Esophagus muscularis mucosa (tissue), 4 donors: Measurements from ENCODE around the gene NLRX1. TPM values are rescaled to one million over a fixed set of nuclear protein-coding genes. Genes with fewer than 3 reads are reported as not detected.
"Not testable (repeated sequence)": the region's sequence is repeated elsewhere in the genome, so short reads cannot be mapped to it uniquely, and the experiment has no call there.

ENCODE experiments used
- DNase-seq: peaks from one replicate; pipeline ENCODE4 v3.0.0-alpha.2; 2017; ENCODE audit errors: extremely low spot score
- H3K27ac ChIP-seq, 4 donors: fragments of 200-600 bp; sonication (generic); replicated peaks in 1 of 4; 1 replicate in 3 of 4; 2 replicates in 1 of 4; pipeline ENCODE4 v1.5.1; 2016 to 2019; ENCODE audit warnings: mild to moderate bottlenecking in 1 of 4
- H3K27me3 ChIP-seq, 4 donors: fragments of 200-600 bp; sonication (generic); one replicate each; pipeline versions ENCODE4 v1.5.1 to v1.6.0; 2016 to 2019
- H3K36me3 ChIP-seq, 4 donors: fragments of 200-600 bp; sonication (generic); one replicate each; pipeline ENCODE4 v1.5.1; 2016 to 2019
- H3K4me1 ChIP-seq, 4 donors: fragments of 200-600 bp; sonication (generic); one replicate each; pipeline ENCODE4 v1.5.1; 2016 to 2019
- H3K4me3 ChIP-seq, 4 donors: fragments of 200-600 bp; sonication (generic); 1 replicate in 2 of 4; 2 replicates in 2 of 4; pipeline ENCODE4 v1.5.1; 2016 to 2019; ENCODE audit warnings: mild to moderate bottlenecking in 4 of 4, moderate library complexity in 1 of 4
- H3K9me3 ChIP-seq, 4 donors: fragments of 200-600 bp; sonication (generic); 1 replicate in 3 of 4; 2 replicates in 1 of 4; pipeline ENCODE4 v1.5.1; 2016 to 2019
- EP300 ChIP-seq: sonication (generic); formaldehyde crosslinking; IDR thresholded peaks from one replicate; pipeline ENCODE4 v1.6.1; 2017; ENCODE audit warnings: antibody characterized with exemption
- POLR2A ChIP-seq: fragments of 450-650 bp; IDR thresholded peaks from one replicate; pipeline ENCODE4 v1.6.1; 2017; ENCODE audit warnings: antibody characterized with exemption, moderate library complexity, mild to moderate bottlenecking, low read depth
- POLR2AphosphoS5 ChIP-seq, 2 donors: sonication (generic); formaldehyde crosslinking; IDR thresholded peaks; one replicate each; pipeline ENCODE4 v1.6.1; 2017; ENCODE audit warnings: antibody characterized with exemption in 2 of 2
- WGBS: methylation state at CpG from one replicate; pipeline ENCODE4 v1.1.5; 2018; 5-methylcytosine and 5-hydroxymethylcytosine counted together
- intact Hi-C: fragments of 100-400 bp; cut with DNase I; formaldehyde crosslinking; loops from one replicate; pipeline ENCODE4 v1.15.1; 2023
- total RNA-seq, 4 donors: library from RNA; depleted of rRNA; stranded (reverse); fragments of >200 nt; gene quantifications; one replicate each; pipeline versions ENCODE4 v1.1.0 to v1.2.1, GENCODE V29; 2016
- TF ChIP-seq, protein P1 (sequence below), 3 experiments: fragments of 200-600 bp in 2 of 3; fragments of 450-650 bp in 1 of 3; sonication (generic) in 2 of 3; IDR thresholded peaks; one replicate each; pipeline ENCODE4 v1.5.1; 2017 to 2019; ENCODE audit warnings: antibody characterized with exemption in 3 of 3, mild to moderate bottlenecking in 2 of 3, moderate library complexity in 1 of 3

The NLRX1 gene
- total RNA-seq, 4 donors from 2014 or later, result 21.5 to 47.3 (median 27.2) TPM

DNA sequence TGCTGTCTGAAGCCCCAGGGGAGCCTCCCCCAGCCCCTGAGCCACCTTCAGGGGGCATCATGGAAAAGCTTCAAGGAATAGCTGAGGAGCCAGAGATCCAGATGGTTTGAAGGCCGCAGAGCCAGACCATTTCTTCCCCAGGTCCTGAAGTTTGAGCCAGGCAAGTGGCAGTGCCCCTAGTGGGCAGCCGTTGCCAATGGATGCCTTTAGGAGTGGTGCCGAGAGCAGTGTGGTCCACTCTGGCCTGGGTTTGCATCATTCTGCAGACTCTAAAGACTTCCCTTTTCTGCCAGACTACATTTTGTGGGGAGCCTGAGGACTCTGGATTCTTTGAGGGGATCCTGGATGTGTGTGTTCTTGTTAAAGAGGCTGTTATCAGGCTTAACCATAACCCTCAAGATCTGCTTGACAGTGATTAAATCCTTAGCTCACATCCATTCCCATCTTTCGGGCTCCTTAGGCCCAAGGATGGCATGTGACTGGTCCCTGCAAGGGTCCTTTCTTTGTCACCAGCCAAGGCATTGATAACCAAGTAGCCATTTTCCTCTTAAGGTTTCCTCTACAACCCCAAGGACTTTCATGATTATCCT is 34.0 kb upstream of the NLRX1 start:
- H3K36me3 ChIP-seq, result peaks cover 51 to 61% (median 56%) of the 10 kb centered on the region in 4 donors
- WGBS, result 73% methylated on average over 3 of the region's 4 CpGs
- H3K4me3 ChIP-seq, result no peak overlapping the region
- no peak for DNase-seq
- intact Hi-C loops, result no loop called here
- no peak overlapping the region for H3K27ac ChIP-seq
- H3K9me3 ChIP-seq, result no peaks in the 10 kb centered on the region
- TF ChIP-seq, protein P1, sequence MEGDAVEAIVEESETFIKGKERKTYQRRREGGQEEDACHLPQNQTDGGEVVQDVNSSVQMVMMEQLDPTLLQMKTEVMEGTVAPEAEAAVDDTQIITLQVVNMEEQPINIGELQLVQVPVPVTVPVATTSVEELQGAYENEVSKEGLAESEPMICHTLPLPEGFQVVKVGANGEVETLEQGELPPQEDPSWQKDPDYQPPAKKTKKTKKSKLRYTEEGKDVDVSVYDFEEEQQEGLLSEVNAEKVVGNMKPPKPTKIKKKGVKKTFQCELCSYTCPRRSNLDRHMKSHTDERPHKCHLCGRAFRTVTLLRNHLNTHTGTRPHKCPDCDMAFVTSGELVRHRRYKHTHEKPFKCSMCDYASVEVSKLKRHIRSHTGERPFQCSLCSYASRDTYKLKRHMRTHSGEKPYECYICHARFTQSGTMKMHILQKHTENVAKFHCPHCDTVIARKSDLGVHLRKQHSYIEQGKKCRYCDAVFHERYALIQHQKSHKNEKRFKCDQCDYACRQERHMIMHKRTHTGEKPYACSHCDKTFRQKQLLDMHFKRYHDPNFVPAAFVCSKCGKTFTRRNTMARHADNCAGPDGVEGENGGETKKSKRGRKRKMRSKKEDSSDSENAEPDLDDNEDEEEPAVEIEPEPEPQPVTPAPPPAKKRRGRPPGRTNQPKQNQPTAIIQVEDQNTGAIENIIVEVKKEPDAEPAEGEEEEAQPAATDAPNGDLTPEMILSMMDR (IDR thresholded peaks at IDR 0.05), result peak in 1 of 3 experiments; percentile 49
- TF ChIP-seq POLR2AphosphoS5 (IDR thresholded peaks at IDR 0.05) (no peak), POLR2A (no peak)
- H3K4me1 ChIP-seq, result no peaks in the 10 kb centered on the region
- H3K27me3 ChIP-seq, result no peaks in the 10 kb centered on the region

DNA sequence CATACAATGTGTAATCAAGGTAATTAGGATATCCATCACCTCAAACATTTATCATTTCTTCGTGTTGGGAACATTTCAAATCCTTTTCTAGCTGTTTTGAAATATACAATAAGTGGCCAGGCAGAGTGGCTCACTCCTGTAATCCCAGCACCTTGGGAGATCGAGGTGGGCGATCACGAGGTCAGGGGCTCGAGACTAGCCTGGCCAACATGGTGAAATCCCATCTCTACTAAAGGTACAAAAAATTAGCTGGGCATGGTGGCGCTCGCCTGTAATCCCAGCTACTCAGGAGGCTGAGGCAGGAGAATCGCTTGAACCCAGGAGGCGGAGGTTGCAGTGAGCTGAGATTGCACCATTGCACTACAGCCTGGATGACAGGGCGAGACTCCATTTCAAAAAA is 29.2 kb upstream of the NLRX1 start:
- H3K27me3 ChIP-seq, result peaks cover 0 to 13% (median 0%) of the 10 kb centered on the region in 4 donors
- intact Hi-C loops, result not testable (repeated sequence)

DNA sequence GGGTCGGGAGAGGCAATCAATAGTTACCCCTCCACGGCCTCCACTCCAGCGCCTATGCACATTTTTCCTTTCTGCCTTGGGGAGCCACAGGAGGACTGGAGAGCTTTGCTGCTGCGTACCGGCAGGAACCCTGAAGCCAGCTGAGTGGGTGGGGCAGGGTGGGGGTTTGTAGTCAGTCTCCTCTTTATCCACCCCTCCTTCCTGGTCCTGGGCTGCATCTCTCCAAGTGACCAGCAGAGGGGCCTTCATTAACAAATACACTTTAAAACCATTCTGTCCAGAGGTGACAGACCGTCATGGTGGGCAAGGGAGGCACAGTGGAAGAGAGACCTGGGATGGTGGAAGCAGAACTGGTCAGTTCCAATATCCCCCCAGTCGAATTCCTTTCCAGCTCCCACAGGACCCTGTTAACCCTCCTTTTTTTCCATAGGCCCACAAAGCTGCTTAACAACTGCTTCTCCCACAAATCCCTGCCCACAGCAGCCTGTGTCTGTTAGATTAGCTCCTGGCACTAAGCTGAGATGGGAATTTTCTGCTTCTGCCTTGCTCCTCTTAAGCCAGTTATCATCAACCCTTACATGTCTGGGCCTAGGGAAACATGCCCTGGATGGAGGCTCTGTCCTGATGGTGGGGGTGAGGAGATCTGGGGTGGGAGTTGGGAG is 23.6 kb upstream of the NLRX1 start:
- intact Hi-C loops, result loop anchor here (5.0 kb wide), 1 partner anchor 52 kb away; no protein-coding TSS in a partner anchor
- no peak overlapping the region for H3K27ac ChIP-seq
- H3K4me1 ChIP-seq, result peaks cover 12 to 27% (median 24%) of the 10 kb centered on the region in 4 donors
- no peaks in the 10 kb centered on the region for H3K9me3 ChIP-seq
- DNase-seq, result no peak
- H3K4me3 ChIP-seq, result no peak overlapping the region
- no peaks in the 10 kb centered on the region for H3K36me3 ChIP-seq
- 19% methylated on average over 7 of the region's 7 CpGs for WGBS
- H3K27me3 ChIP-seq, result peaks cover 0 to 20% (median 0%) of the 10 kb centered on the region in 4 donors
- no peak for TF ChIP-seq EP300
- TF ChIP-seq POLR2AphosphoS5 (IDR thresholded peaks at IDR 0.05), result no peak
- TF ChIP-seq, protein P1 (IDR thresholded peaks at IDR 0.05), result peak; percentile 54 to 84 (median 65)

More for the DNA sequence above, 29.2 kb upstream of the NLRX1 start:
- peaks cover 4 to 14% (median 10%) of the 10 kb centered on the region in 4 donors for H3K36me3 ChIP-seq
- not testable (repeated sequence) for H3K9me3 ChIP-seq, H3K4me3 ChIP-seq, DNase-seq, H3K27ac ChIP-seq, H3K4me1 ChIP-seq
- WGBS, result 88% methylated on average over 10 of the region's 10 CpGs

DNA sequence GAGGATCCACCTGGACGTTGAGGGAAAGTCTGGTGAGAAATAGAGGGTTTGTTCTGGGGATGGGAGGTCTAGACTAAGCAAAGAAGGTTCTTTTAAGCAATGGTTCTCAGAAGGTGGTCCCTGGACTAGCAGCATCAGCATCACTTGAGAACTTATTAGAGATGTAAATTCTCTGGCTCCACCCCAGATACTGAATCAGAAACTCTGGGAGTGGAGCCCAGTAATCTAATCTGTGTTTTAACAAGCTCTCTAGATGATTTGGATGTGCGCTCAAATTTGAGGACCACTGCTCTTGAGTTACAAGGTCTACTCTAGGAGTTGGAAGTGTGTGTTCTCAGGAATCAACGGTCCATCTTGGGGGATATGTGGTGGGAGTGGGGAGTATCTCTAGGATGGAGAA is 23.0 kb upstream of the NLRX1 start:
- 65% methylated on average over 3 of the region's 3 CpGs for WGBS
- Histone ChIP-seq H3K9me3 (no peaks in the 10 kb centered on the region), H3K36me3 (no peaks in the 10 kb centered on the region), H3K27ac (no peak overlapping the region), H3K4me1 (peaks cover 13 to 29% (median 24%) of the 10 kb centered on the region in 4 donors), H3K4me3 (no peak overlapping the region), H3K27me3 (peaks cover 0 to 16% (median 0%) of the 10 kb centered on the region in 4 donors)
- DNase-seq, result no peak
- intact Hi-C loops, result loop anchor here (5.0 kb wide), 1 partner anchor 52 kb away; no protein-coding TSS in a partner anchor
- TF ChIP-seq, protein P1 (IDR thresholded peaks at IDR 0.05), result no peak
- no peak for TF ChIP-seq EP300
- no peak for TF ChIP-seq POLR2AphosphoS5 (IDR thresholded peaks at IDR 0.05)
- no peak for TF ChIP-seq POLR2A

DNA sequence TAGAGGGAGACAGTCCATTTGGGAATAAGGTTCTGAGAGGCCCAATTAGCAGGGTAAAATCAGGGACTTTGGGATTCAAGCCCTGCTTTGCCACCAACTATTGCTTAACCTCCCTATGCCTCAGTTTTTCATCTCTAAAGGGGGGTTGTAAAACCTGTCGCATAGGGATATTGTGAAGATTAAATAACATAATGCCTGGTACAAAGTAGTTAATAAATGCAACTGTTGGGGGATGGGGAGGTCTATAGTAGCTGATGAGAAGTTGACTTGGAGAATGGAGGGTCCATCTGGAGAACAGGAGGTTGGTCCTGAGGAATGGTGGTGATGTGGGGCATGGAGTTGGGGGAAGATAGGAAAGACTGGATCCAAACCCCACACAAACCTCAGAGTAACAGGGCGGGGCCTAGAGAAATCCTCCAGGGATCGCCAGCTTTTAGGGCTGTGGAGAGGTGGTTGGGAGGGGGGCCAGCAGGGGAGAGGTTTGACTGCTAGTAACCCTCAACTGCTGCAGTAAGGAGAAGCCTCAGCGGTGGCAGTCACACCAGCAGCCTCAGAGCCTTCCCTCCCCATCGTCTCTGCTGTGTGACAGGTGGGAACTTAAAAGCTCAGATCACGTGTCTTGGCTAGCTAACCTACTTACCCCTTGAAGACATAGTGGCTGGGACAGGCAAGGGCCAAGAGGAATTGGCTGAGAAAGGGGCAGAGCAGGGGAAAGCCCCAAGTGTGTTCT is 20.8 kb upstream of the NLRX1 start:
- no peak for DNase-seq
- Histone ChIP-seq H3K9me3 (no peaks in the 10 kb centered on the region), H3K36me3 (no peaks in the 10 kb centered on the region), H3K4me1 (peaks cover 13 to 29% (median 24%) of the 10 kb centered on the region in 4 donors), H3K27me3 (peaks cover 0 to 8% (median 0%) of the 10 kb centered on the region in 4 donors), H3K4me3 (no peak overlapping the region), H3K27ac (no peak overlapping the region)
- WGBS, result 61% methylated on average over 5 of the region's 6 CpGs
- no peak for TF ChIP-seq POLR2AphosphoS5 (IDR thresholded peaks at IDR 0.05)
- TF ChIP-seq POLR2A, result no peak
- intact Hi-C loops, result loop anchor here (5.0 kb wide), 1 partner anchor 50 kb away; no protein-coding TSS in a partner anchor
